GM20431 (cell line): ENCODE results near the gene GRIK4.
"Not testable (repeated sequence)": the region's sequence is repeated elsewhere in the genome, so short reads cannot be mapped to it uniquely, and the experiment has no call there.

Experiments
- in situ Hi-C: fragments of 300-500 bp; cut with MseI, MboI; formaldehyde crosslinking; loops from one replicate; pipeline ENCODE4 v1.15.0; 2020; ENCODE audit warnings: low sequenced_read_pairs; ENCODE audit not compliant: unreplicated experiment

GRIK4 gene

DNA sequence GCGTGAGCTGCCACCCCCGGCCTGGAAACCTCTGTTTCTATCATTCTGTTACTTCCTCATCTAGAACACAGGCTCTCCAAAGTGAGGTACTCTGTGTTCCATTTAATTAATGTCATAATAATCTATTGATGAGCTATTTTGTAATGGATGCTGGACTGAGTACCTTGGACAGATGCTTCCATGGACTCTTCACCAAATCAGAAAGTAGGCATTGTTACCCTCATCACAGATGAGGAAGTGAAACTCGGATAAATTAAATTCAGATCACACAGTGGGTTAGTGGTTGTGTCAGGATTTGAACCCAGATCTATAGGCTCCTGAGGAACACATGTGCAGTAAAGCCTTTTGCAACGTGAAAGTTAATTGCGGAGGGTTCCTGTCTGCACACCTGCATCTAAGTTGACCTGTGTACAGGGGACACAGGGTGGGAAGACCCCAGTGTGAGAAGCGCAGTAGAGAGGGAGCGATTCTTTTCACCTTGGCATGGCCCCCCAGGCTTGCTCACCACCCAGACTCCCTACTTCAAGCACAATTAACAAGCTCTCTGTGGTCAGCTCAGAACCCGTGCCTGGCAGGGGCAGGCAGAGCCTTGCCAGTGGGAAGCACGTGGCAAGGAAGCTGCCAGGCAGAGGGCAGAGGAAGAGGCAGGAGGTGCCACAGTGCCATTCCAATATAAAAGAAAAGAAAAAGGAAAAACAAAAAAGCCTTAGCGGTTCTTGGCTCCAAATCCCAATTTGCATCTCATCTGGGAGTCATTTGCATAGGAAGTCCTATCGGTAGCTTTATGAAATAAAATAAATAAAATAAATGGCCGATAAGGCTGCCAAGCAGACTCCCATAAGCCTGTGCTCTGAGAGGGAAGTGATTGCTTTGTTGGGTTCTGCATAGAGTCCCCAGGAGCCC is 239.3 kb downstream of the GRIK4 start:
- in situ Hi-C loops = no loop called here

DNA sequence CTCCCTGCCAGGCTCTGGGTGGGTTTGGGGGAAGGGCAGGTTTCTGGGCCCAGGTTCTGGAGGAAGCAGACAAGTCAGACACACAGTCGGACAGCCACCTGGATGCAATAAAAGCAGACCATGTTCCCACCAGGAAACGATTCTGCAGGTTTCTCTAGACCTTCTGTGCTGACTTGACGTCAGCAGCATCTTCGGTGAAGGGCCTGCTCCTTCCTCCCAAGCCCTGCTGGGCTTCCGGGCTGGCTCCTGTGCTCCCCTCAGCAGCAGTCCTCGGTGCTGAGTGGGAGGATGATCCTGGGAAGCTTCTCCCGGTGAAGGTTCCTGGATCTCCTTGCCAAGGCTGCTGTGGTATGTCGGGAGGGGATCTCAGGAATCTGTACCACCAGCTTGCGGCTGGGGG is 240.0 kb downstream of the GRIK4 start:
- in situ Hi-C loops = no loop called here

DNA sequence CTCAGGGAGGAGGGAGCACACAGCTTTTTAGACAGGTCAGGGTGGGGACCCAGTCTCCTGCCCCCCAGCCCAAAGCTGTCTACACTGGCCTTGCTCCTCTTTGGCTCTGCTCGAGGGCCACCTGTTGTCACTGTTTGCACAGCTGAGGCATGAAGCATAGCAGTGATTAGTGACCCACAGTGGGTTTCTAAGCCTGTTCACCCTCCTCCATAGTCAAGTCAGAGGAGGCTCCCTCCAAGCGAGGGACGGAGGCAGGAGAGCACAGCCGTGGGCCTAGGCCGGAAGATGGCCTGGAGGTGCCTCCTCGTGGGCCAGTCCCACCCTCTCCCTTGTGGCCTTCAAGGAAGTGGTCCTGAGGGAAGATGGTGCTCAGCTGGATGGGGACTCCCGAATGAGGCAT is 241.1 kb downstream of the GRIK4 start:
- in situ Hi-C loops = no loop called here

DNA sequence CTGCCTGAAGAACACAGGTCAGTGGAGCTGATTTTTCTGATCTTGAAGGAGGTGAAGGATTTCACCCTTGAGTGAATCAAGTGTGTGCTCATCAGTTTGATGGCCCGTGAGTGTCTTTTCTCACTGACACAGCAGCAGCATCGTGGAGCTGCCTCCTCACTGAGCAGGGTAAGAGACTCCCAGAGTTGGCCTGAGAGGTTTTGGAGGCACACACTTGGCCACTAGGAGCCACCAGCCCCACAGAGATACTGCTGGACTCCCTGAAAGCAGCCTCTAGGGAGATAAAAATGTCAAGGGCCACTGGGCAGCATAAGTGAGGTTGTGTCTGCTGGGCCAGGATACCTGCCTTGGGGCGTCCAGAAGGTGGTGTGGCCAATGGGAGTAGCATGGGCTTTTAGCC is 245.4 kb downstream of the GRIK4 start:
- in situ Hi-C loops = no loop called here

DNA sequence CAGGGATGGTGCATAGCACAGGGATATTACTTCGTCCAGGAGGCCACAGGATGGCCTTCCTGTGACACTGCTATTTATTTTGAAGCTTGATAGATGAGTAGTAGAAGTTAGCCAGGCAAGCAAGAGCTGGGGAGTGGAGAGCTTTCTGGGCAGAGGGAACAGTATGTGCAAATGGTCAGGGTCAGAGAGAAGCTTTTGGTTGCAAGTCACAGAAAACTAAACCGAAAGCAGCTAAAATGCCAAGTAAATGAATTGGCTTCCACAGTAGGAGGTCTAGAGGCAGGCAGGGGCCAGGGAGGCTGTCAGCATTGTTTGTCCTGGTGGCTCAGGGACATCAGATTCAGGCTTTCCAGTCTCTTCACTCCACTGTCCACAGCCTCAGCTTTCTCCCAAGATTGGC is 247.5 kb downstream of the GRIK4 start:
- in situ Hi-C loops = no loop called here

DNA sequence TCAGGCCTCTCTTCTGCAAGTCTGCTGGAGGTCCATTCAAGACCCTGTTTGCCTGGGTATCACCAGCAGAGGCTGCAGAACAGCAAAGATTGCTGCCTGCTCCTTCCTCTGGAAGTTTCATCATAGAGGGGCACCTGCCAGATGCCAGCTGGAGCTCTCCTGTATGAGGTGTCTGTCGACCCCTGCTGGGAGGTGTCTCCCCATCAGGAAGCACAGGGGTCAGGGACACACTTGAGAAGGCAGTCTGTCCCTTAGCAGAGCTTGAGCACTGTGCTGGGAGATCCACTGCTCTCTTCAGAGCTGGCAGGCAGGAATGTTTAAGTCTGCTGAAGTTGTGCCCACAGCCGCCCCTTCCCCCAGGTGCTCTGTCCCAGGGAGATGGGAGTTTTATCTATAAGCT is 254.2 kb downstream of the GRIK4 start:
- in situ Hi-C loops = not testable (repeated sequence)

DNA sequence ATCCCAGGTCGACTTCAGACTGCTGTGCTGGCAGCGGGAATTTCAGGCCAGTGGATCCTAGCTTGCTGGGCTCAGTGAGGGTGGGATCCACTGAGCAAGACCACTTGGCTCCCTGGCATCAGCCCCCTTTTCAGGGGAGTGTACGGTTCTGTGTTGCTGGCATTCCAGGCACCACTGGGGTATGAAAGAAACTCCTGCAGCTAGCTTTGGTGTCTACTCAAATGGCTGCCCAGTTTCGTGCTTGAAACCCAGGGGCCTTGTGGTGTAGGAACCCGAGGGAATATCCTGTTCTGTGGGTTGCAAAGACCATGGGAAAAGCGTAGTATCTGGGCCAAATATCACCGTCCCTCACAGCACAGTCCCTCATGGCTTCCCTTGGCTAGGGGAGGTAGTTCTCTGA is 254.8 kb downstream of the GRIK4 start:
- in situ Hi-C loops = no loop called here

DNA sequence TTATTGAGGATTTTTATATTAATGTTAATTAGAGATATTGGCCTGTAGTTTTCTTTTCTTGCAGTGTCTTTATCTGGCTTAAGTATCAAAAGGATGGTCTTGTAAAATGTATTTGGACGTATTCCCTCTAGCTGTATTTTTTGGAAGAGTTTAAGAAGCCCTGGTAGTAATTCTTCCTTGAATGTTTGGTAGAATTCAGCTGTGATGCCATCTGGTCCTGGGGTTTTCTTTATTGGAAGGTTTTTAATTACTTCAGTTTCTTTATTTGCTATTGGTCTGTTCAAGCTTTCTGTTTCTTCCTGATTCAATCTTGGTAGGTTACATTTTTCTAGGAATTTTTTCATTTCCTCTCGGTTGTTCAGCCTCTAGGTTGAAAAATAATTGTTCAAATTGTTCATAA is 257.4 kb downstream of the GRIK4 start:
- in situ Hi-C loops = no loop called here

DNA sequence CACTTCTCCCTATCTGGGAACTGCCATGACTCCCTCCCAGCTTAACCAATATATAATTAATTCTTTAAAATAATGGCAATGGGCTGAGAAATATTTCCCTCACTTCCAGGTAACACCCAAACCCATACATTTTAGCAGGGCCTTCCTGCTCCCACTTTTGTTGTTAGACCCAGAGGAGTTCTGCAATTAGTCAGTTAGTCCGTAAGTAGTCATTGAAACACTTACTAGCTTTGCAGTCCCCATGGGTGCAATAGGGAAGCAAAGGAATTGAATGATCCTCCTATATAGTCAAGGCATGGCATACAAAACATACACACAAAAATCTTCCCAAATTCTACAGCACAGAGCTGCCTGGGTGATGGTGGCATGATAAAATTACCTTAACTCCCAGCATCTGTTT is 258.4 kb downstream of the GRIK4 start:
- in situ Hi-C loops = no loop called here

DNA sequence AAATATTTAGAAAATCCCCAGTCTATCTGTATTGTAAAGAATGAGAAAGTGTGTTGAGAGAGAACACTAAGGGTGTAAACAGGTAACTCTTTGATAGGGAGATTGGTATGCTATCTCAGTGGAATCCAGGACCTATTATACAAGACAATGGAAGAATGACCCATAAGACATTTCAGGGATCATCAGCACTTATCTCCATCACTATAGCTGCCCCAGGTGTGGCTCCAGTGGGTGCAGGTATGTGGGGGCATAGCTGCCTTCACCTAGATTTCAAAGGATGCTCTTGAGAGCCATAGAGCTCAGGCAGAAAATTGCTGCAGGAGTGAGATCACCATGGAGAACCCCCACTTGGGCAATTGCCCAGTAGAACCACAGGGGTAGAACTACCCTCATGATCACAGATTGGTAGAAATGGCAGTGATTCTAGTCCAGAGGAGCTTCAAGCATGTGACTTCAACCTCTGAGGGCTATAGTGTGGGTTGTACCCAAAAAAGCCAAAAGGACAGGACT is 260.1 kb downstream of the GRIK4 start:
- in situ Hi-C loops = no loop called here

DNA sequence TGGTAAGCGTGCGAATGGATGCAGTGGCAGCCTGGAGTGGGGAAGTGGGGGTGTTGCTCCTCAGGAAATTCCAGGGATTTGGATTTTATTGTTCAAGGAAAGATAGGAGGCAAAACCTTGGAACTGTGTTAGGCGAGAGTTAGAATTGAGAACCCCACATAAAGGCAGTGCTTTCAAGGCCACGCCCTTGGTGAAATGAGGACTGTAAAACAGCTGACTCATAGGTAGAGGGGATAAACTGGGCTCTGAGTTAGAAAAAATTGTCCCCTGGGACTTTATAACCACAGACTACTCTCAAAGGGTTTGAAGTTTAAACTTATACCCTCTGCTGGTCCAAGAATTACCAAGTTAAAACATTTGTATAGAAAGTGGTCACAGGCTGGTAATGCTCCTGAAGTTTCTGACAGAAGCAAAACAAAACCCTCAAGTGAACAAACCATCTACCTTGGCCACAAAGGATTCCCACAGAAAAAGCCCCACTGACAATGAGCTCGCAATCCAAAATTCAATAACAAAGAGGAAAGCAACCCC is 262.0 kb downstream of the GRIK4 start:
- in situ Hi-C loops = no loop called here

DNA sequence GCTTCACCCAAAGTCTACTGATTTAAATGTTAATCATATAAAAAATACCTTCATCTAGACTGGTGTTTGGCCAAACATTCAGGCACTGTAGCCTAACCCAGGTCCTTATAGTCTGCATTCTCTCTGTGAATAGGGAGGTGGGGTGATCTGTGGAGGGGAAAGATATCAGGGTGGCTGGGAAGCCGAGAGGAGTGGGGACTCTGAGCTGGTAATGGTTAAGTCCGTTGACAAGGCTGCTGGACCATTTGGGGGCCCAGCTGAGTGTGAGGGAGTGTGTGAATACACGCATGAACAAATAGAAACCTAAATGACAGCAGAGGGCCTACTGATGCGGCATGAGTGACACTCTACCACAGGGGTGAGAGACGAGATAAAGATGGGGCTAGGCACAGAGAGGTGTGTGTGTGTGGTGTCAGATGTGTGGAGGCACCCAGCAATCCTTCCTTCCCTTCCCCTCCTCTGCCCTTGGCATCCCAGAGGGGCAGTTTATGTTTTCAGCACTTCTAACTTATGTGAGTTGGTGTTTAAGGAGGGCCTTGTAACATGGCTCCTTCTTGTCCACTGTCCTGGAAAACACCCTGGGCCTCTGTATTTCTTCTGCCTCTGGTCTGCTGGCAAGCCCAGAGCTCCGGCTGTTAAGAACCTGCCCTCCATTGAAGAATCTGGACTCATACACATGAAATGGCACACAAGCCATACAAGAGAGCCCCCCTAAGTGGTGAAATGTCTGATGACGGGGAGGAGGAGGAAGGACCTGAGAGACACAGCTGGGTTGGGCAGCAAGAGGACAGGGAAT is 263.2 kb downstream of the GRIK4 start:
- in situ Hi-C loops = no loop called here

DNA sequence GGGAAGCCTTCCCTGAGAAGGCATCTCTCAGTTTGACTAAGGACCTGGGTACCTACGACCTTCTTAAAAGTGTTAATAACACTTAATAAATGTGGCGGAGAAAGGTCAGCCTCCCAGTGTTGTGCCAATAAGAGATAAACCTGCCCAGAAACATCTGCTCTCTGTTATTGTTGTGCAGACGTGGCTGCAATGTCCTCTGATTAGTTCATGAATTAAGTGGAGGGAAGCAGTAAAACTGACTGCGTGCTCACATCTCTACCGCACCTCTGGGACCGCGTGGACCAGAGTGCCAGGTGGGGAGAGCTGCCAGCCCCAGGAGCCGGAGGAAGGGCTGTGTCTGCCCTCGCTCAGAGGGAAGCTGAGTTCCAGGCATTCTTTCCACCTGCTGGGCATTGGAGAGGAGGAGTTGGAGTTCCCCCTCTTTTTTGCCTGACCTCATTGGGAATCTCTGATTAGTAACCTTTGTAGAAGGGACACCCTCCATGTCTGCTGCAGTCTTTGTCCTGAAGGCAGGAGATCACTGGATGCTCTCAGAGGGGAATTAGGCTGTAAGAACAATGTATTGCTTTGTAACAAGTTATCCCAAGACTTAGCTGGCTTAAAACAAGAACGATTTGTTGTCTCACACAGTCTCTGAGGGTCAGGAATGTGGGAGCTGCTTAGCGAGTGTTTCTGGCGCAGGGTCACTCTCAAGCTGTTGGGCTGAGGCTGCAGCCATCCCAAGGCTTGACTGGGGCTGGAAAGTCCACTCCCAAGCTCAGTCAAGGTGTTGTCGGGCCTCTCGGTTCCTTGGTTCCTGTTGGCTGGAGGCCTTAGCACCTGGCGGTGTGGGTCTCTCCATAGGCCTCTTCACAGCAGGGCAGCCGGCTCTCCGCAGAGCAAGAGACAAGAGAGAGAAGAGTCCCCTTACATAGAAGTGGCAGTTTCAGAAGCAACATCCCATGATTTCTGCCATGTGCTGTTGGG is 264.7 kb downstream of the GRIK4 start:
- in situ Hi-C loops = no loop called here

DNA sequence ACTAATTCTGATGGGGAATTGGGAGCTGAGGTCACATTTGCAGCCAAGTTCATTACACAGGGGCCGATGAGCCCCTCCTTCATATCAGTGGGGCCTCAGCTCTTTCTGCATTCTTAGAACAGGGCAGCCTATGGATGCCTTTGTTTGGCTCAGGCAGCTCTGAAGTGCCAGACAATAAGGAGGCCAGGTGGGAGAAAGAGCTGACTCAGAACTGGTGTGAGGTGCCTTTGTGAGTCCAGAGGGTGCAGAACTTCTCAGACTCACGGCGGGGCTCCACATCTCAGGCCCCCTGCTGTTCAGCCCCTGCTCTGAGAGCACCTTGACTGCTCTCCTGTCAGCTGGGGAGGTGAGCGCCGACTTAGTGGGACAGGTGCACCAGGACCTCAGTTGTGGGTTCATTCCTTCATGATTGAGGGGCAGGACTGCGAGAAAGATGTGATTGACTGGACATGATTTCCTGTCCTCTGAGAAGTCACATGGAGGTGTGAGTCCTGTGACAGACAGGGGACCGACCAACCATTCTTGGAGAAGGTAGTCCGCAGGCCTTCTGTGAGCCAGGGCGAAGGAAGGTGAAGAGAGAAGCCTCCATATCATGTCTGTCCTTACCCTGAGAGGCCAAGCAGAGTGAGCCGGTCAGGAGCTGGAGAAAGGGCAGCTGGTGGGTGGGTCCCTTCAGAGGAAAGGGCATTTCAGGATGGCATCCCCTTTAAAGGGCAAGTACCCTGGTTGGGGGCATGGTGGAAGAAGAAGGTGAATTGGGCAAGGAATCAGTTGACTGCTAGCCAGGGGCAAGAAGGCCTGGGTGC is 267.3 kb downstream of the GRIK4 start:
- in situ Hi-C loops = no loop called here

DNA sequence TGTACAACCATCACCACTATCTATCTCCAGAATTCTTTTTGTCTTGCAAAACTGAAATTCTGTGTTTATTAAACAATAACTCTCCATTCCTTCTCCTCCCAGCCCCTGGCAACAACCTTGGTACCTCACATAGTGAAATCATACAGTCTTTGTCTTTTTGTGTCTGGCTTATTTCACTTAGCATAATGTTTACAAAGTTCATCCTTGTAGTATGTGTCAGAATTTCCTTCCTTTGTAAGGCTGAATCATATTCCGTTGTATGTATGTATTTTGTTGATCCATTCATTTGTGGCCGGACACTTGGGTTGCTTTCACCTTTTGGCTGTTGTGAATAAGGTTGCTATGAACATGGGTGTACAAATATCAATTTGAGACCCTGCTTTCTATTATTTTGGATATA is 268.7 kb downstream of the GRIK4 start:
- in situ Hi-C loops = no loop called here

DNA sequence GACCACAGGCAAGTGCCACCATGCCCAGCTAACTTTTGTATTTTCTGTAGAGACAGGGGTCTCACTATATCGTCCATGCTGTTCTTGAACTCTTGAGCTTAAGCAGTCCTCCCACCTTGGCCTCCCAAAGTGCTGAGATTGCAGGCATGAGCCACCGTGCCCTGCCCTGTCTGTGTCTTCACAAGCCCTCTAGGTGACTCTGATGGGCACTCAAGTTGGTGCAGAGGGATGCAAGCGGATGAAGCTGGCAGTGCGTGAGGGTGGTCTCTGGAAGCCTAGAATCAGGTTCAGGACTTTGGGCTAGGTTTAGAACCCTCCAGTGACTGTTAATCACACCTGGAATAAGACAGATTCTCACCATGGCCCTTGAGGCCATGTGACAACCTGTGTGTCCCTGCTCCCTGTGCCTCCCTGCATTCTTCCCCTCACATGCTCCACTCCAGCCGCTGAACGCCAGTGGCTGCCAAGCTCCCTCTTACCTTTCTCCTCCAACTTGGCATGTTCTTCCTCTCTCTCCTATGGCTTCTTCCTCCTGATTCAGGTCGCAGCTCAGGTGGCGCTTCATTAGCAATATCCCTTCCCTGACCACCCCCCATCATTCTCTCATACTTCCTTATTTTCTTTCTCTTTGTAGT is 270.1 kb downstream of the GRIK4 start:
- in situ Hi-C loops = no loop called here

DNA sequence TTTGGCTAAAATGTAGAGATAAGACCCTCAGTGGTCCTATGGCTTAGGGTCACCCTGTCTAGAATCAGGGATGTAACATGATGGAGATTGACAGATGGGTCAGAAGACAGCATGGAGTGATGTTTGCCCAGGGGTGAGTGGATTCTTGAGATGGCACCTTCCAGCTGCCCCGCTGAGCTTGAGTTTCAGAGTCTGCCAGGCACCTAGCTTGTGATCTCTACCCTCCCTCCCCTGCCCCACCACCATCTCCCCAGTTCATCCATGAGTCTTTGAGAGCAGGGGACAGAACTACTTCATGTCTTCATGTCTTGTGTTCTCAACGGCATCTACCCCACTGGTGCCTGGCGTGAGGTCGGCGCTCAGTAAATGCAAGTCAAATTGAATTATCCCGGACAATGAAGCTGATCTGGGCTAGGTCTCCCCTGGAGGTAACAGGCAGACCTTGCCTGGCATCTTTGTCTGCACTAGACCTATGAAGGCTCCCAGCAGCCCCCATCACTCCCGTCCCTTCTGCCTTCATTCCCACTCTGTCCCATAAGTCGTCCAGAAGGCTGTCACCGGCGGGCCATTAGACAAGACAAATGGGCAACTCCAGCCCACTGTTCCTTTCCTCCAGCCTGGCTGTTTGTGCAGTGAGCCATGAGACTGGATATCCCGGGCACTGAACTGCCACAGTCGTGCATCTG is 273.2 kb downstream of the GRIK4 start:
- in situ Hi-C loops = no loop called here

DNA sequence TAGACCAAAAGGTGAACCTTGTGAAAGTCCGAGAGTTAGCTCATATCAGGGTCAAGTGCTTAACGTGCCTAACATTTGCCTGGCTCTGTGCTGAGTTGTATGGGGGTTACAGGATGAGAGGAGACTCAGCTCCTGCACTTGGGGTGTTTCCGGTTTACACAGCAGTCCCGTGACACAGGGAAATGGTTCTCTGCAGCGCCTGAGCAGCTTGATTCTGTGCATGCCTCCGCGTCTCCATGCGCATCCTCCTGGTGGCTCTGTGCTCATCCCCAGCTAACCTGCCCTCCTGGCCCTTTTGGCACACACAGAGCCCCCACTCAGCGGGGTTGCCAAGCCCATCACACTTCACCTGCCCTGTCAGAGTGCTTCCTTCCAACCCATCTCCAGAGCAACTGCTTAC is 274.0 kb downstream of the GRIK4 start:
- in situ Hi-C loops = no loop called here
